HT-29 (cell line): ENCODE measurements around the gene HOXB6. TPM values are rescaled to one million over a fixed set of nuclear protein-coding genes. Genes with fewer than 3 reads are reported as not detected.

Source experiments
- DNase-seq: peaks from one replicate; pipeline ENCODE4 v3.0.0-alpha.2; 2015; ENCODE audit warnings: low spot score
- total RNA-seq: library from RNA; depleted of rRNA; stranded (reverse); fragments of >200 nt; shearing (Covaris generic); gene quantifications from 2 replicates; pipeline ENCODE4 v1.2.3, GENCODE V29; 2014

The HOXB6 gene
- total RNA-seq, 1 experiment from 2014 or later = 160 TPM

DNA sequence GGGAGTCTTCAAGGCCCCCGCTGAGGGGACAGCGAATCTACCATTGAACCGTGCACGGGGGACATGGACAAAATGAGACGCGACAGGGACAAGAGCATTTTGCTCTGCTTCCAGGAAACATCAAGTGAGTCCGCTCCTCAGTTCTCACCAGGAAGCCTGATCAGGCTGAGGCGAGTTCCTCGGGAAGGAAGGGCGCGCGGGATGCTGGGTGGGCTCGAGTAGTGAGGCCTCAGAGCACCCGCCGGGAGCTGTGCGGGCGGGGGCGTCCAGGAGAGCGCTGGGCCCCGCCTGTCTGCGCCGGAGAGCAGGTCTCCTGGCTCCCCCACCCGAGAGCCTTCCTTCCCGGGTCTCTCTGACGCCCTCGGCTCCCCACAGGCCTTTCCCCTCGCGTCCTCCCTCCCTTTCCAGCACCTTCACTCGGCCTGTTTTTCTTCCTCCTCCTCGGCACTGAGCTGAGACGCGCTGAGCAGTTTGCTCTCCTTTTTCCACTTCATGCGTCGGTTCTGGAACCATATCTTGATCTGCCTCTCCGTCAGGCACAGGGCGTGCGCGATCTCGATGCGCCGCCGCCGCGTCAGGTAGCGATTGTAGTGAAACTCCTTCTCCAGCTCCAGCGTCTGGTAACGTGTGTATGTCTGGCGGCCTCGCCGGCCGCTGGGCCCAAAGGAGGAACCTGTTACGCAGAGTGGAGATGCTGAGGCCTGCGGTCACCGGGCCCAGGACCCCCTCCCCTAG is 8.6 kb downstream of the HOXB6 start:
- DNase-seq = peak; percentile 76

DNA sequence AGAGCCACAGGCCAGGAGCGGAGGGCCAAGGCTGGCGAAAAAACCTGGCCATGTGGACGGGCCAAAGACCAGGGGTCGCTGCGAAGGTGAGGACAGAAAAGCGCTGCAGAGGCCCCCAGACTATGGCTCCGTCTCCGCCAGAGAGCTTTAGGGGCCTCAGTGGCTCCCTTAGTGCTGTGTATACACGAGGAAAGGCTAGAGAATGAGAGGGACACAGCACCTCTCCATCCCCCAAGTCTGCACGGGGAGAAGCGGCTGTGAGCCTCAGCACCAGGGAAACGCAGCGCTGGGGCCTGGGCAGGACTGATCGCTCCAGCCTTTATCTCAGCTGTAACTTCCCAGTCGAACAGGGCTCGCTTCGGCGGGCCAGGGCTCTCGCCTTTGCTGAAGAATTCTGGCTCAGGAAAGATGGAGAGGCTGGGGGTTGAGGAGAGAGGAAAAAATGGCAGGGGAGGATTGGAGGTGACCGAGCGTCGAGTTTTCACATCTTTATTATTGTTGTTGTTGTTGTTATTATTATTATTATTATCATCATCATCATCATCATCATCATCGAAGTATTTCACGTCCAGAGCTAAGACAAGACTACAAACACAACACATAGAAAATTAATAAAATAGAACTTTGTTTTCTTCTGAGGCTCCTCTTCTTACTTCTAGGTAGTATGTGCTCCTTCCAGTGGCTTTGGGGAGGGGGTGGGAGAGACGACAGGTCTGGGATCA is 9.3 kb downstream of the HOXB6 start:
- no peak for DNase-seq

DNA sequence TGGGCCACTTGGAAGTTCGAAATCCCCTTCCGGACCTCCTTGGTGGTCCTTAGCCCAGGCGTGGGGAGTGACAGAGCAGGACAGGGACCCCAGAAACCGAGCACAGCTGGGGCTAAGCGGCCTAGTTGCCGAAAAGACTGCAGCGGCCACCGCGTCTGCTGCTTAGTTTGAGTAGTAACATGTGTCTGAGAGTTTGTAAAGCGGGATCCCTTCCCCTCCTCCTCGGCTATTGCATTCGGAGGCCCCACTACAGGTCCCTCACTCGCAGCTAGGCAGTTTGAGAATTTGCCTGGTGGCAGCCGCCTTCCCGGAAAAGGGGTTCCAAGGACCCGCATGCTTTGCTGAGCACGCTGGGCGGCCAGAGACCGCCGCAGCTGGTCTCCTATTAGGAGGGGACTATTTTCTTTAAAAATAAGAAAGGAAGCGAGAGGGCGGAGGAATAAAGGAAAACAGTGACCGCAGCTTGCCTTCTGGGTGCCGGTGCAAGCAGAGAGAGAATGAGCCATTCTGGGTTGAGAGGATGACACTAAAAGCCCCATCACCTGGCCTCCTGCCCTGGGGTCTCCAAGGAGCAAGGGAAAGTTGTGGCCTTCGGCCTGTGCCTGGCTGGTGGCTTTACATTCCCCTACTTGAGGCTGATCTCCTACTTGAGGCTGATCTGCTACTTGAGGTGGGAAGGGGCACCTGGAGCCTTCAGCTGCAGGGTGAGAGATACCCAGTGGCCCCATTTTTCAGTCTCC is 10.1 kb downstream of the HOXB6 start:
- DNase-seq = peak; percentile 72

DNA sequence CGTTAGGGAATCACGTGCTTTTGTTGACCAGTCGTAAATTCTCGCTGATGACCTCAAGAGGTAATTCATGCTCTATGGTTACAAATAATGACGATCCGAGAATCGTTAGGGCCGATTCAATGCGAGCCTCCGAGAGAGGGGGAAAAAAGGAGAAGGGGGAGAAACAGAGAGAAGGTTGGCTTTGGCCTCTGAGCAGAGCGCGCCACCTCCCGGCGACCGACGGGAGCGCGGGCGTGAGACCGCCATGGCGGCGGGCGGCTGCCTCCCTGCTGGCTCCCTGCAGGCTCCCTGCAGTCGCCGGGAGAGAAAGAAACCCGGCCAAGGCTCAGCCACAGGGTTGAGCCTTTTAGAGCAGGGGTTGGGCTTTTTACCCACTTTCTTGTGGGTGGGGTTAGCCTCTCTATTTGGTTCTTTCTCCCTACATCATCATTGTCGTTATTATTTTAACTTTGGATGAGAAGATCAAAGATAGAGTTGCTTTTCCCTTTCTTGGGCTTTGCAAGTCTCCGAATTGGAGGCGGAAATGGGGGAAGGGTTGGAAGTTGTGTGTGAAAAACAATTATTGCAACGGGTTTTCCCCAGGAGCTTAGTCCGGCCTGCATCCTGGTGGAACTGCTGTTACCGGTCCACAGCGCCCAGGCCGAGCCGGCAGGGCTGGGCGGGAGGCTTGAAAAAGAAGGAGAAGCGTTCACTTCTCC is 10.8 kb downstream of the HOXB6 start:
- no peak for DNase-seq

DNA sequence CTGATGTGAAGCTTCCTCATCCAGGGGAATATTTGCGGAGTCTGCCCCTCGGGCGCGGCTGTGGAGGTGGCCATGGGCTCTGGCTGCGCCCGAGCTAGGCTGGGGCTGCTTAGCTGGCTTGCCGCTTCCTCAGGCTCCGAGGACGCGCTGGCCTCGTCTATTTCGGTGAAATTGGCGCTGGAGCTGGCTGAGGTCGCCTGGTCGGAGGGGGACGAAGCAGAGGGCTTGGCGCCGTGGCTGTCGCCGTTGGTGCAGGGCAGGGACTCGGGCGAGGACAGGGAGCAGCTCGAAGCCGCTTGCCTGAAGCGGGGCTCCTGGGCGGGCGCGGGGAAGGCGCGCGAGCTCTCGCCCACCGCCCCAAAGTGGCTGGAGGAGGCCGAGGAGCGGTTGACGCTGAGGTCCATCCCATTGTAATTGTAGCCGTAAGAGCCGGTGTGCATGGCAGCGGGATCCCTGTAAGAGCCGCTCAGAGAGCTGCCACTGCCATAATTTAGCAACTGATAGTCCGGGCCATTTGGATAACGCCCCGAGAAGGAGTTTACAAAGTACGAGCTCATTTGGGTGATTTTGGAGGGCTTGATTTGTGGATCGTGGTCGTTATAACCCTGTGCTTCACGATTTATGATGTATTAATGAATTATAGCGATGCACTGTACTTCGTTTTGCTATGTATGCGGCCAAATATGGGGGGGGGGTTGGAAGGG is 11.5 kb downstream of the HOXB6 start, which contains the start of gene HOXB5:
HOXB5 (minus strand) TSS at position 654 of the 704 bp plus-strand sequence; CDS start at position 557, 97 bp downstream.
- DNase-seq = no peak

DNA sequence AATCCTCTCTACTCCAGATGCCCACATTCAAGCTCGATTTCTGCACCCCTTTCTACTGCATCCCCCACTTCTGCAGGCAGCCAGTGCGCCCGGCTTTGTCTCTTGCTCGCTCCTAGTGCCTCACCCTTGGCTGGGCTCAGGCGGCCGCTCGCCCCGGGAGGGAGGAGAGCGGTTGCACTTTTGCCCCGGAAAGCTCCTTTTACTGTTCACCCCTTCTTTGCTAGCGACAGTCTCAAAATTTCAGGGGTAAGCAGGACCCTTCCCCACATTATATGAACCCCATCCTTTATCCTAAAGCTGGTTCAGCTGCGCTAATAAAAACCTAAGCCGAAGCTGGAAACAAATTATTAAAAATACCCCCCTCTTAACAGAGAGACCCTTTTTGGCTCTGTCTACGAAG is 12.2 kb downstream of the HOXB6 start:
- peak; percentile 64 for DNase-seq

DNA sequence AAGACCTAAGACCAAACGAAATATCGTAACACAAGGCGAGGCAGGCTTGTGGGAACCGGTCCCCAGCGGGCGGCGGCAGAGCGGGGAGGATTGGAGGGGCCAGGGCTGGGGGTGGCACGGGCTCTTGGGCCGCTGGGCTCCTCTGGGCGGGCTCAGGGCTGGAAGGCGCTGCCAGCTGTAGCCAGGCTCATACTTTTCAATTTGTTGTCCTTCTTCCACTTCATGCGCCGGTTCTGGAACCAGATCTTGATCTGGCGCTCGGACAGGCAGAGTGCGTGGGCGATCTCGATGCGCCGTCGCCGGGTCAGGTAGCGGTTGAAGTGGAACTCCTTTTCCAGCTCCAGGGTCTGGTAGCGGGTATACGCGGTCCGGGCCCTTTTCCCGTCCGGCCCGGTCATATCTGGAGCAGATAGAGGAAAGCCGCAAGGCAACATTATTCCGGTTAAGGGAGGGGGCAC is 12.7 kb downstream of the HOXB6 start:
- DNase-seq = no peak

DNA sequence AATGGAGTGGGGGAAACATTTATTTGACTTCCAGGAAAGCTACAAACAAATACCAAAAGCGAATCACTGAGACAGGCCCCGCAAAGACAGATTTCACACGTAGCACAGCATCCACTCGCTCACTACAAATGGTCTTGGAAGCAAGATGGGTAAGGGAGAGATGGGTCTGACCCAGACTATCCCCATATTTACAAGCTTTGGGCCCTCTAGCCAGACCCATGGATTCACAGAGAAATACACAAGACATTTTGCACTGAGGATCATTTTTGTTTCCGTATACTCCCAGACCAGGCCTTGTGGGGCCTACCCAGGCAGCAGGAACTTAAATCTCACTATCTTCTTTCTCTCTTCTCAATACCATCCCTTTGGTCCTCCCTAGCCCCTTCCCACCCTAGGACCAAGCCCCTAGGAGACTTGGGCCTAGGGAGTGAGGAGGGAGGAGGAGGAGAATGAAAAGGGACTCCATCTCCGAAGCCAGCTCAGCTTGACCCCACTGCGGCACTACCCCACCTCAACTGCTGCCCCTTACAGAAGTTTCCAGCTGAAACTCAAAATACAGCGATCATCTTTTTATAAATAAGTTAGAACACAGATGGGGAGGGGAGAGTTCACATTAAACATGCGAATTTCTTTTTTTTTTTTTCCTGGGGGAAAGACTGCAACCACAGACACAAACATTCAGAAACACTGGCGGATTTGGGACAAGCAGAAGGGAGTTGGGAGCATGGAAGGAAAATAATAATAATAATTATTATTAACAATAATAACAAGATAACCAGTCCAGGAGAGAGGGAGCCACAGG is 13.3 kb downstream of the HOXB6 start:
- peak; percentile 69 for DNase-seq

DNA sequence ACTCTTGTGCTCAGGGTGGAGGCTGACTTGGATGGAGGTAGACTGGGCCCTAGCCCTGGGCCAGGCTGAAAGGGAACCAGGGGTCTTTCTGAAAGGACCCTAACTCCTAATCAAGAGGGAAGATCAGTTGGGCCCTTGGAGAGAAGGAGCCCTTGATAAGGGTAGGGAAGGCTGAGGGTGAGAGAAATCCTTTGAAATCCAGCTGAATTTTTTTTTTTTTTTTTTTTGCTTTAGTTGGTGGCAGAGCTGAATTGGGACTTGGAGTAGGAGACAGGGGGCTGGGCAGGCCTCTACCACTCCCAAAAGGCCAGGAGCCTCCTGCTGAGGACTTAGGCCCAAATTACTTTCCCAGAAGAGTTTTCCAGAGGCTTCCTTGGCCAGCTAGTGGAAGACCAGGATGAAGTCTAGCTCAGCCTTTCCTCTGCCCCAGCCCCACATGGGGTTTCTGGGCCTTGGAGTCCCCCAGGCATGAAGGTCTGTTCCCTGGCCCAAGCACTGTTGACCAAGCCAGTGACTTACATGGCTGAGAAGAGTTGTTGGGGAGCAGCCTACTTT is 14.1 kb downstream of the HOXB6 start:
- peak; percentile 70 for DNase-seq

DNA sequence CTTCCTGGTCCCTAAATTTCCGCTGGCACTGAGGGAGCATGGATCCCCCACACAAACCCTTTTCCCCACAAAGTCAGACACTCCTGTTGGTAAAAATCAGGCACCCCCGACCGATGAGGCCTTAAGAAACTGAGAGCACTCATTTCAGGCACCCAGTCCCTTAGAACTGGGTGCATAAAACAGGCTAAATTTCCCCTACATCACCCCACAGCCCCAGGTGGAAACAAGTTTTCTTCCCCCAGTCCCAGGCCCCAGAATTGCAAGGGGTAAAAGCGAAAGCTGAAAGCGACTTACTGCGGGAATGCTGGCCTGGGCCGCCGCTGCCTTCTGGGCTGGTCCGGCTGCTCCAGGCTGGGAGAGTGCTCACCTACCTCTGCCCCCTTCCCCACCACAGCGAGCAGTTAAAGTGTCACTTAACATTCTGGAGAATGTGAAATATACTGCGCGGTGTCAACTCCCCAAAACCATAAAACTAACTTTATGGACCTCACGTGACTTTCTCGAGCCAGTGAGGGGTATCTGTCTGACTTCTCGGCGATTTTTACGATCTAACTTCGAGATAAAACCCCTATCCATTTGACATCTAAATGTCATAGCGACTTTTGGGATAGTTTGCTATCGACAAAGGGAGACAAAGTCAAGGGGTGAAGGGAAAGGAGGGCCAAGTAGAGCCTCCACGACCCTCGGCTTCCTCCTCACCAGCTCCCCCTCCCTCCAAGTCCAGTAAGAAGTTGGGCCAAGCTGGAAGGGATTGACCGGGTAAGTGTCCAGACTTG is 14.8 kb downstream of the HOXB6 start, which contains the start of gene HOXB3:
HOXB3 (minus strand) TSS at position 411 of the 776 bp plus-strand sequence. CDS start 37,767 bp downstream, outside the sequence.
- peak; percentile 71 for DNase-seq

DNA sequence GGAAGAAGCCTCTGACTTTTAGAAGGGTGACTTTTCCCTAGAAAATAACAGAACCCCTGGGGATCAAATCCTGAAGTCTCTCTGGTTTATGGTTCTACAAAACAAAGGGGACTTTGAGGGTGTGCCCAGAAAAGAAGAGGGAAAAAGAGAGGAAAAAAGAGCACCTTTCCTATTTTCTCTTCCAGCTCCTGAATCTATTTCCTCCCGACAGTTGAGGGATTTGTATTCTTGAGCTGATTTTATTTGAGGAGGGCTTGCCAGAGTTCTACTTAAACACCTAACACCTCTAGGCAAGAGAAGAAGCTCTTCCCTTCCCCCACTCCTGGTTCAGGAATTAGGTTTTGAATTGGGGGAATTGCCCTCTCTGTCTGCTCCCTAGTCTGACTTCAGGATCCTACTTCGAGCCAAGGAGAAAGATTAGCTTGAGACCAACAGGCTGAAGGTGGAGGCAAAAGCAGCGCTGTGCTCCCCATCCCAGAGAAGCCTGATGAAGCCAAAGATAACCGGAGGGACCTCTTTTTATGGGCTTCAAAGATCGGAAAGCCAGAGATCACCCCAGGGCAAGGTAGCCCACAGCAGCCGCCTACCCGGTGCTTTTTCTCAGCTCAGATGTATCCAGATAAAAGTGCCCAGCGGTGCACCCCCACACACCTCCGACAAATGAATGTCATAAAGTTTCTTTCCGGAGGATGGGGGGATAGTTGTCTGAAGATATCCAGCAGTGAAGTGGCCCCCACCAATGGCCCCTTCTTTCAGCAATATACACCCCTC is 15.5 kb downstream of the HOXB6 start:
- peak; percentile 75 for DNase-seq

DNA sequence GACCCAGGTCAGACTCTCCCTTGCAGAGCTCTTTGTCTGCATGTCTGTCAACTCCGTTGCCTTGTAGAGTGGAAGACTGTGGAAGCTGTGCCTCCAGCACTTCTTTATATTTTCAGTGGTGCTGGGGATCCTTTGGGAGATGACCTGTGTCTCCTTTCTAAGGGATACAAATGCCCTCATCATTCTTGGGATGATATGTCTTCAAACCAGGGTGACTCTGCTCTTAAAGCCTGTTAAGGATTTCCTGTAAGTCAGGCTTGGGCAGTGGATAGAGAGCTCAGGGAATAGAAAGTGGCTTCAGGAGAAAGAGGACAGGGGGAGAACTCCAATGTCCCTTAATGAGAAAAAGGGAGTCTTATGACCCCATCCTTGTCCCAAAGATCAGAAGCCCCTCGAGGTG is 16.3 kb downstream of the HOXB6 start:
- peak; percentile 72 for DNase-seq

DNA sequence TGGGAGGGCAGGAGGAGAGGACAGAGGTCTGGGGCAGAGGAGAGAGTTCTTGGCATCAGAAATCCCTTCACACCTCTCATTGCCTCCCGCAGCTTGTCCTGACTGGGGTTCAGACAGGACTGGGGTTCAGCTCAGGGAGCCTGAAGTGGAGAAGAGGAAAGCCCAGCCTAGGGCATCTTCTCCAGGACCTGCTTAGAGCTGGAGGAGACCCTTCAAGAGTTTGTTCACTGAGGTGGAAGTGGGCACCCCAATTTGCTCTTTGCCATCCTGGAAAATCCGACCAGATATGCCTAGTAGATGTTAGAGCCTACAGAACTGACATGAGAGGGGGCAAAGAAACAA is 16.7 kb downstream of the HOXB6 start:
- no peak for DNase-seq

DNA sequence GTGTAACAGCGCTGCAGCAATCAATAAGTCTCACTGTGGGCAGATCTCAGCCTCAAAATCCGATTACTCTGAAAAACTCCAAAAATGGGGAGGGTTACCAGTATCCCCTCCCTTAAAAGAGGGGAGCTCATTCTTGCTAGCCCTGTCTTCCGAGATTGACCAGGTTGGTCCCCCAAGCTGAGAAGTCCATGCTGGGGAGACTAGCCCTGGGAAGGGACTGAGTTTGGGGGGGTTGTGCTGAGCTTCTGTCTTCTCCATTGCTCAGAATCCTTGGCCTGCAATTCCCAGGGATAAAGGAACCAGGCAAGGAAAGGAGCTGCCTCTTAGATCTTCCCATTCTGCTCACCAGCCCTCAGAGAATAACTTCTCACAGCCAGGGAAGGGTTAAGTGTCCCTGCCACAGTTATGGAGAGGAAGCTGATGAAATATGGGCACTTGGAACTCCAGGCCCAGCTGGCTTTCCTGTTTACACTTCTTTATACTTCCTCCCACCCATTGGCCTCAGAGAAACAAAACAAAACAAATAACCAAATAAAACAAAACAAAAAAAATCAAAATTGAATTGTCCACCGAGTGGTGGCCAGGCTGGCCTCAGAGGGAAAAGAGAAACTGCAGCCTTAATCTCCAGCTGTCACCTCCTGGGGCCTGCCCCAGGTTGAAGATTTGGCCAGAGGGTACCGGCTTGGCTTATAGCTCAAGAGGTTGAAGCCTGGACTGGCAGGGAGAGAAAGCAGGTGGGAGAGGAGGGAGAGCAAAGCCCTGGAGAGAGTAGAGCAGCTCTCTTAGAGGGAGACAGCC is 17.3 kb downstream of the HOXB6 start:
- peak; percentile 74 for DNase-seq

DNA sequence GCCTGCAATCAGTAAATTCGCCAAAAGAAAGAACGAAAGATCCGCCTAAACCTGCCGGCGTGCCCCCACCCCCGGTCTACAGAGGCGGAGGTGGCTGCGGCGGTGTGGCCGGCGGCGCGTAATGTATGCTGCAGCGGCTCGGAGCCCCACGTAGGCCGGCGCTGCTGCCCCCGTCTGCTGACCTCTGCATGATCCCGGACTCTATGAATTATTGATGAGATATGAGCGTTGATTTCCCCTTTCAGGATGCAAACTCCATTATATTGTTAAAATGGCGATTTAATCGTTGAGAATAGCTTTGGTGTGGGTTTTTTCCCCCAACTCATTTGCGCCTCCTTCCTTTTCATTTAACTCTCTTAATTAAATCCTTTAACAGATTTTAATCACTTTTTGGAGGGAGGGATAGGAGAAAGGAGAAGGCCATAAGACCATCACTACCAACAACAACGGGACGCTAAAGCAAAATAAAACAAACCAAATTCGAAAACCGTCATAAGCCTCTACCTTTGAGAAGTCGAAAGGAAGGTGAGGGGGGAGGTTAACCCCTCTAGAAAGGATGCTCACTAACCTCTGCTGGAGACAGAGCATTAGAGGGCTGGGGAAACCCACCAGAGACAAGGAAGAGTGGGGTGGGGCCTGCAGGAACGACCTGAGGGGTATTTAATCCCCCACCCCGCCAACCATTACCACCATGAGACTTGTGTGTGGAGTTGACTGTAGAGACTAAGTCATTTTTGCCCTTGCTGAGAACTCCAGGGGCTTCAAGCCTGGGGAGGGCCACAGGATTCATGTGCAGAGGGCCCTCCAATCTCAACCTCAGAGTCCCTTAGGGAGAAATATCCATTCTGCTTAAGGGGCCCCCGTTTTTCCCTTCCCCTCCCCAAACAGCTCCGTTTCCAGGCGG is 18.2 kb downstream of the HOXB6 start:
- DNase-seq = no peak

DNA sequence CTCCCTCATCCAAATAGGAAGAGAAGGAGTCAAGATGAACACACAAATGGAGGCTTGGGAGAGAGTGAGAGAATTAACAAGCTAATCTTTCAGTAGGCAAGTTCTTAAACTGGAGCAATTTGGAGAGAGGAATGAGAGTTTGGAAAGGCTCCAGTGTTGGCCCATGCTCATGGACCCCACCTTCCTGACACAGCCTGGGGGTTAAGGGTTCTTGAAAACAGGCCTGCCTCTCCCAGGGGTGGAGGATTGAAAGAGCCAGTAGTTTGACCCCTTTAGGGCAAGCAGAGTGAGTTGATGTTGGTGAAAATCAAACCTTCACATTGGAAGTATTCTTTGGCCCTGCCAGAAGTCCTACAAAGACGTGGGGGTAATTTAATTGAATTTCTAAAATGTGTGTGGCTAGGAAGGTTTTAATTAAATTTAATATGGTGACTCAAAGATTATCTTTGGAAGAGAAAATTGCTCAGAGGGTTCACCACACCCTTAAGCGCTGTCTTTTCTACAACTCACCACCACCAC is 20.5 kb downstream of the HOXB6 start:
- no peak for DNase-seq
